SKM-1 (cell line): ENCODE measurements around the gene USP35.
"Not testable (repeated sequence)": the region's sequence is repeated elsewhere in the genome, so short reads cannot be mapped to it uniquely, and the experiment has no call there.

ENCODE experiments used
- DNase-seq: peaks from one replicate; lab custom pipeline; 2025; ENCODE audit not compliant: unreplicated experiment; lab: John Stamatoyannopoulos, UW

USP35 gene

GRCh38 chr11:78231962-78232501 lies 43.3 kb downstream of the USP35 start:
- no peak for DNase-seq

GRCh38 chr11:78233046-78233445 lies 44.3 kb downstream of the USP35 start:
- not testable (repeated sequence) for DNase-seq

- DNase-seq: no peak
Measured at GRCh38 chr11:78234006-78234405, 45.3 kb downstream of the USP35 start.

- no peak for DNase-seq
Measured at GRCh38 chr11:78237293-78238046, 48.8 kb downstream of the USP35 start.

GRCh38 chr11:78239781-78240180 lies 51.1 kb downstream of the USP35 start:
- DNase-seq: no peak

- DNase-seq: no peak
Measured at GRCh38 chr11:78241475-78241874, 52.8 kb downstream of the USP35 start.

- no peak for DNase-seq
Measured at GRCh38 chr11:78244080-78244479, 55.4 kb downstream of the USP35 start.

GRCh38 chr11:78244546-78245255 lies 56.0 kb downstream of the USP35 start:
- no peak for DNase-seq

- DNase-seq: no peak
Measured at GRCh38 chr11:78248191-78248590, 59.5 kb downstream of the USP35 start.

- DNase-seq: no peak
Measured at GRCh38 chr11:78248903-78249302, 60.2 kb downstream of the USP35 start.

GRCh38 chr11:78250099-78250498 lies 61.4 kb downstream of the USP35 start:
- no peak for DNase-seq

GRCh38 chr11:78251083-78251775 lies 62.5 kb downstream of the USP35 start:
- DNase-seq: no peak

- no peak for DNase-seq
Measured at GRCh38 chr11:78253797-78254196, 65.1 kb downstream of the USP35 start.

GRCh38 chr11:78254268-78254667 lies 65.5 kb downstream of the USP35 start:
- no peak for DNase-seq

GRCh38 chr11:78255919-78256318 lies 67.2 kb downstream of the USP35 start:
- DNase-seq: no peak

- DNase-seq: no peak
Measured at GRCh38 chr11:78256962-78257361, 68.2 kb downstream of the USP35 start.

GRCh38 chr11:78257654-78258053 lies 68.9 kb downstream of the USP35 start:
- no peak for DNase-seq

GRCh38 chr11:78259777-78260487 lies 71.2 kb downstream of the USP35 start:
- no peak for DNase-seq

- DNase-seq: no peak
Measured at GRCh38 chr11:78261367-78261766, 72.6 kb downstream of the USP35 start.

GRCh38 chr11:78261828-78262227 lies 73.1 kb downstream of the USP35 start:
- no peak for DNase-seq

GRCh38 chr11:78262238-78262637 lies 73.5 kb downstream of the USP35 start:
- no peak for DNase-seq
